Liver (tissue), 9 donors: ENCODE measurements around the gene ABHD3. TPM values are rescaled to one million over a fixed set of nuclear protein-coding genes. Genes with fewer than 3 reads are reported as not detected.

ENCODE experiments used
- DNase-seq: peaks from one replicate; pipeline ENCODE4 v3.0.0-alpha.2; 2017; ENCODE audit warnings: low spot score
- H3K27ac ChIP-seq, 2 donors: one replicate each; pipeline ENCODE4 v1.7.0; 2013; ENCODE audit warnings: inconsistent platforms in 2 of 2, low read length in 2 of 2, control low read depth in 1 of 2, low read depth in 1 of 2, mild to moderate bottlenecking in 1 of 2
- H3K27me3 ChIP-seq, 4 donors: one replicate each; pipeline versions ENCODE4 v1.6.1 to v1.7.0; 2013; ENCODE audit warnings: low read length in 3 of 4, inconsistent platforms in 1 of 4, mild to moderate bottlenecking in 1 of 4, moderate library complexity in 1 of 4; ENCODE audit not compliant: control insufficient read depth in 4 of 4, insufficient read depth in 4 of 4
- H3K36me3 ChIP-seq, 4 donors: one replicate each; pipeline versions ENCODE4 v1.6.1 to v1.7.0; 2013; ENCODE audit warnings: low read length in 3 of 4, mild to moderate bottlenecking in 3 of 4, low read depth in 1 of 4, moderate library complexity in 1 of 4; ENCODE audit not compliant: control insufficient read depth in 4 of 4, insufficient read depth in 3 of 4
- H3K4me1 ChIP-seq, 4 donors: one replicate each; pipeline versions ENCODE4 v1.6.1 to v1.7.0; 2013; ENCODE audit warnings: low read length in 3 of 4, mild to moderate bottlenecking in 3 of 4, moderate library complexity in 1 of 4; ENCODE audit not compliant: control insufficient read depth in 4 of 4, insufficient read depth in 4 of 4
- H3K4me3 ChIP-seq, 3 donors: one replicate each; pipeline versions ENCODE4 v1.6.1 to v1.7.0; 2013; ENCODE audit warnings: low read length in 3 of 3, control low read depth in 1 of 3, low read depth in 1 of 3, mild to moderate bottlenecking in 1 of 3
- H3K9ac ChIP-seq, 2 donors: one replicate each; pipeline ENCODE4 v1.7.0; 2013; ENCODE audit warnings: low read length in 2 of 2, mild to moderate bottlenecking in 2 of 2, moderate library complexity in 2 of 2, control low read depth in 1 of 2, low read depth in 1 of 2
- H3K9me3 ChIP-seq, 4 donors: one replicate each; pipeline versions ENCODE4 v1.6.1 to v1.7.0; 2013; ENCODE audit warnings: low read length in 3 of 4; ENCODE audit not compliant: control insufficient read depth in 4 of 4
- EGR1 ChIP-seq, 2 donors: IDR thresholded peaks; 2 replicates each; pipeline ENCODE4 v1.6.1; 2016 to 2018; ENCODE audit warnings: antibody characterized with exemption in 2 of 2, low read depth in 2 of 2
- FOXA1 ChIP-seq: IDR thresholded peaks from 2 replicates; pipeline ENCODE4 v1.6.1; 2016; ENCODE audit warnings: antibody characterized with exemption
- GABPA ChIP-seq, 2 donors: IDR thresholded peaks in 1 of 2; conservative IDR thresholded peaks in 1 of 2; 2 replicates each; pipeline ENCODE4 v1.6.1; 2016; ENCODE audit warnings: antibody characterized with exemption in 2 of 2, mild to moderate bottlenecking in 1 of 2, moderate library complexity in 1 of 2
- HNF4A ChIP-seq, 2 donors: conservative IDR thresholded peaks; 2 replicates each; pipeline ENCODE4 v1.6.1; 2016; ENCODE audit warnings: antibody characterized with exemption in 2 of 2, mild to moderate bottlenecking in 2 of 2
- HNF4G ChIP-seq: IDR thresholded peaks from 2 replicates; pipeline ENCODE4 v1.6.1; 2016; ENCODE audit warnings: antibody characterized with exemption
- JUND ChIP-seq, 2 donors: IDR thresholded peaks; 2 replicates each; pipeline ENCODE4 v1.6.1; 2016; ENCODE audit warnings: antibody characterized with exemption in 2 of 2
- NR2F2 ChIP-seq: IDR thresholded peaks from 2 replicates; pipeline ENCODE4 v1.6.1; 2016; ENCODE audit warnings: antibody characterized with exemption
- RAD21 ChIP-seq, 2 donors: IDR thresholded peaks; 2 replicates each; pipeline ENCODE4 v1.6.1; 2016; ENCODE audit warnings: antibody characterized with exemption in 2 of 2, mild to moderate bottlenecking in 2 of 2
- SP1 ChIP-seq: IDR thresholded peaks from 2 replicates; pipeline ENCODE4 v1.6.1; 2018; ENCODE audit warnings: antibody characterized with exemption, mild to moderate bottlenecking
- TAF1 ChIP-seq: conservative IDR thresholded peaks from 2 replicates; pipeline ENCODE4 v1.6.1; 2016; ENCODE audit warnings: antibody characterized with exemption, mild to moderate bottlenecking
- WGBS: extraction: QIAGEN DNeasy Blood & Tissue Kit; methylation state at CpG from one replicate; pipeline ENCODE4 v1.1.7; 2013; 5-methylcytosine and 5-hydroxymethylcytosine counted together
- polyA plus RNA-seq, 2 donors: library from polyadenylated mRNA; stranded (reverse) in 1 of 2; unstranded in 1 of 2; fragments of 200-250 nt in 1 of 2; fragments of >200 nt in 1 of 2; fragmentation: Nextera tagmentation in 1 of 2; extraction: Ambion mirVana in 1 of 2; gene quantifications; one replicate each; pipeline versions ENCODE4 v1.2.1 to v1.2.3, GENCODE V29; 2013 to 2015
- total RNA-seq, 2 donors: library from RNA; depleted of rRNA; stranded (reverse); fragments of >200 nt; gene quantifications; one replicate each; pipeline ENCODE4 v1.2.3, GENCODE V29; 2014
- TF ChIP-seq, protein P1 (sequence below): IDR thresholded peaks from 2 replicates; pipeline ENCODE4 v1.6.1; 2016; ENCODE audit warnings: antibody characterized with exemption
- TF ChIP-seq, protein P2 (sequence below): IDR thresholded peaks from 2 replicates; pipeline ENCODE4 v1.6.1; 2016; ENCODE audit warnings: antibody characterized with exemption
- TF ChIP-seq, protein P3 (sequence below): IDR thresholded peaks from 2 replicates; pipeline ENCODE4 v1.6.1; 2016; ENCODE audit warnings: antibody characterized with exemption
- TF ChIP-seq, protein P4 (sequence below): fragments of 150-350 bp; IDR thresholded peaks from 2 replicates; pipeline ENCODE4 v1.5.1; 2017; ENCODE audit warnings: improper control_type of control experiment, low read depth, low read length; ENCODE audit not compliant: missing input control
- TF ChIP-seq, protein P5 (sequence below): IDR thresholded peaks from 2 replicates; pipeline ENCODE4 v1.6.1; 2016; ENCODE audit warnings: antibody characterized with exemption, mild to moderate bottlenecking
- donor health status: healthy.
- donor health status: healthy.
- donor health status: healthy.
- donor health status: healthy.
- donor health status: healthy.

Gene ABHD3
- total and polyA plus RNA-seq, 4 donors = 20.0 to 48.9 (median 33.2) TPM

DNA sequence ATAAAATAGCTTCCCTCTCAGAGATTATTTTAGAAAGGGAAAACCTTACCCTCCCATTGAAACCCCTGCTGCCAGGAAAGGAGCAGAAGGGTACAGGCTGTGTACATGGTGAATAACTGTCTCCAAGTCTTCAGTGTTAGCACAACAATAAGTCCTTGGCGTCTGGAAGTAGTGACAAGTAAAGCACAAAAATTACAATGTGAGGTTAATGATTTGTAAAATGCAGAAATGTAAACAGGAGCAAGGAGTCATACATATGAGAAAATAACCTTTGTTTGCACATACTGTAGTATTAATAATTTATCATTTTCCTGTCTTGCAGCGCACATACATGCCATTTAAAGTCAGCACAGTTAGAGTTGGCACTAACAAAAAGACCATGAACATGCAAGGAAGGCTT lies 40.5 kb downstream of the ABHD3 start:
- Histone ChIP-seq H3K4me1 (peaks cover 0 to 4% (median 1%) of the 10 kb centered on the region in 4 donors), H3K9ac (no peak overlapping the region), H3K27ac (no peak overlapping the region), H3K27me3 (no peaks in the 10 kb centered on the region), H3K36me3 (peaks cover 0 to 5% (median 4%) of the 10 kb centered on the region in 4 donors), H3K4me3 (no peak overlapping the region), H3K9me3 (no peaks in the 10 kb centered on the region)
- DNase-seq = no peak
- TF ChIP-seq, protein P1, sequence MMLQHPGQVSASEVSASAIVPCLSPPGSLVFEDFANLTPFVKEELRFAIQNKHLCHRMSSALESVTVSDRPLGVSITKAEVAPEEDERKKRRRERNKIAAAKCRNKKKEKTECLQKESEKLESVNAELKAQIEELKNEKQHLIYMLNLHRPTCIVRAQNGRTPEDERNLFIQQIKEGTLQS = no peak
- TF ChIP-seq, protein P2, sequence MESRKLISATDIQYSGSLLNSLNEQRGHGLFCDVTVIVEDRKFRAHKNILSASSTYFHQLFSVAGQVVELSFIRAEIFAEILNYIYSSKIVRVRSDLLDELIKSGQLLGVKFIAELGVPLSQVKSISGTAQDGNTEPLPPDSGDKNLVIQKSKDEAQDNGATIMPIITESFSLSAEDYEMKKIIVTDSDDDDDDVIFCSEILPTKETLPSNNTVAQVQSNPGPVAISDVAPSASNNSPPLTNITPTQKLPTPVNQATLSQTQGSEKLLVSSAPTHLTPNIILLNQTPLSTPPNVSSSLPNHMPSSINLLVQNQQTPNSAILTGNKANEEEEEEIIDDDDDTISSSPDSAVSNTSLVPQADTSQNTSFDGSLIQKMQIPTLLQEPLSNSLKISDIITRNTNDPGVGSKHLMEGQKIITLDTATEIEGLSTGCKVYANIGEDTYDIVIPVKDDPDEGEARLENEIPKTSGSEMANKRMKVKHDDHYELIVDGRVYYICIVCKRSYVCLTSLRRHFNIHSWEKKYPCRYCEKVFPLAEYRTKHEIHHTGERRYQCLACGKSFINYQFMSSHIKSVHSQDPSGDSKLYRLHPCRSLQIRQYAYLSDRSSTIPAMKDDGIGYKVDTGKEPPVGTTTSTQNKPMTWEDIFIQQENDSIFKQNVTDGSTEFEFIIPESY = no peak
- TF ChIP-seq FOXA1 (no peak), EGR1 (IDR thresholded peaks at IDR 0.05; ENCODE audit: low read depth in 2 of 2) (no peak), GABPA (IDR thresholded peaks at IDR 0.05 in 1 of 2, conservative IDR thresholded peaks at IDR 0.05 in 1 of 2) (no peak), HNF4G (no peak), TAF1 (no peak), NR2F2 (no peak), RAD21 (IDR thresholded peaks at IDR 0.05) (no peak)
- TF ChIP-seq, protein P3, sequence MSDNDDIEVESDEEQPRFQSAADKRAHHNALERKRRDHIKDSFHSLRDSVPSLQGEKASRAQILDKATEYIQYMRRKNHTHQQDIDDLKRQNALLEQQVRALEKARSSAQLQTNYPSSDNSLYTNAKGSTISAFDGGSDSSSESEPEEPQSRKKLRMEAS = no peak
- TF ChIP-seq, protein P4, sequence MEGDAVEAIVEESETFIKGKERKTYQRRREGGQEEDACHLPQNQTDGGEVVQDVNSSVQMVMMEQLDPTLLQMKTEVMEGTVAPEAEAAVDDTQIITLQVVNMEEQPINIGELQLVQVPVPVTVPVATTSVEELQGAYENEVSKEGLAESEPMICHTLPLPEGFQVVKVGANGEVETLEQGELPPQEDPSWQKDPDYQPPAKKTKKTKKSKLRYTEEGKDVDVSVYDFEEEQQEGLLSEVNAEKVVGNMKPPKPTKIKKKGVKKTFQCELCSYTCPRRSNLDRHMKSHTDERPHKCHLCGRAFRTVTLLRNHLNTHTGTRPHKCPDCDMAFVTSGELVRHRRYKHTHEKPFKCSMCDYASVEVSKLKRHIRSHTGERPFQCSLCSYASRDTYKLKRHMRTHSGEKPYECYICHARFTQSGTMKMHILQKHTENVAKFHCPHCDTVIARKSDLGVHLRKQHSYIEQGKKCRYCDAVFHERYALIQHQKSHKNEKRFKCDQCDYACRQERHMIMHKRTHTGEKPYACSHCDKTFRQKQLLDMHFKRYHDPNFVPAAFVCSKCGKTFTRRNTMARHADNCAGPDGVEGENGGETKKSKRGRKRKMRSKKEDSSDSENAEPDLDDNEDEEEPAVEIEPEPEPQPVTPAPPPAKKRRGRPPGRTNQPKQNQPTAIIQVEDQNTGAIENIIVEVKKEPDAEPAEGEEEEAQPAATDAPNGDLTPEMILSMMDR = no peak
- TF ChIP-seq, protein P5, sequence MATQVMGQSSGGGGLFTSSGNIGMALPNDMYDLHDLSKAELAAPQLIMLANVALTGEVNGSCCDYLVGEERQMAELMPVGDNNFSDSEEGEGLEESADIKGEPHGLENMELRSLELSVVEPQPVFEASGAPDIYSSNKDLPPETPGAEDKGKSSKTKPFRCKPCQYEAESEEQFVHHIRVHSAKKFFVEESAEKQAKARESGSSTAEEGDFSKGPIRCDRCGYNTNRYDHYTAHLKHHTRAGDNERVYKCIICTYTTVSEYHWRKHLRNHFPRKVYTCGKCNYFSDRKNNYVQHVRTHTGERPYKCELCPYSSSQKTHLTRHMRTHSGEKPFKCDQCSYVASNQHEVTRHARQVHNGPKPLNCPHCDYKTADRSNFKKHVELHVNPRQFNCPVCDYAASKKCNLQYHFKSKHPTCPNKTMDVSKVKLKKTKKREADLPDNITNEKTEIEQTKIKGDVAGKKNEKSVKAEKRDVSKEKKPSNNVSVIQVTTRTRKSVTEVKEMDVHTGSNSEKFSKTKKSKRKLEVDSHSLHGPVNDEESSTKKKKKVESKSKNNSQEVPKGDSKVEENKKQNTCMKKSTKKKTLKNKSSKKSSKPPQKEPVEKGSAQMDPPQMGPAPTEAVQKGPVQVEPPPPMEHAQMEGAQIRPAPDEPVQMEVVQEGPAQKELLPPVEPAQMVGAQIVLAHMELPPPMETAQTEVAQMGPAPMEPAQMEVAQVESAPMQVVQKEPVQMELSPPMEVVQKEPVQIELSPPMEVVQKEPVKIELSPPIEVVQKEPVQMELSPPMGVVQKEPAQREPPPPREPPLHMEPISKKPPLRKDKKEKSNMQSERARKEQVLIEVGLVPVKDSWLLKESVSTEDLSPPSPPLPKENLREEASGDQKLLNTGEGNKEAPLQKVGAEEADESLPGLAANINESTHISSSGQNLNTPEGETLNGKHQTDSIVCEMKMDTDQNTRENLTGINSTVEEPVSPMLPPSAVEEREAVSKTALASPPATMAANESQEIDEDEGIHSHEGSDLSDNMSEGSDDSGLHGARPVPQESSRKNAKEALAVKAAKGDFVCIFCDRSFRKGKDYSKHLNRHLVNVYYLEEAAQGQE = no peak
- 83% methylated on average over 2 of the region's 2 CpGs for WGBS

DNA sequence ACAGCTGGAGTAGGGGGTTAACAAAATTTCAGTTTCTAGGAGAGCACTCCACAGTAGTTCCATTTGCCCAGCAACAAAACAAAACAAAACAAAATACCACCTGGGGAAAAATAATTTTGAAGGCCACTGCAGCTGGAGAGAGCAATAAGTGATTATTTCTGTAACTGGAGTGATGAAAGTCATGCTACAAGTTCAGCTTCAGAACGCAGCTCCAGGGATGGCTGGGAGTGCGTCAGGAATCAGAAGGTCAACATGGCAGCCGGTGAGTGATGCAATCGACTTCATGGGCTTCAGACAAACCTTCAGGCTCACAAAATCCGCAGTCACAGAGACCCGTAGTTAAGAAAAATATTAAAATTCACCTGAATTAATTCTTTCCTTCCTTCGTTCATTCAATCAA lies 41.0 kb downstream of the ABHD3 start:
- peaks cover 0 to 5% (median 4%) of the 10 kb centered on the region in 4 donors for H3K36me3 ChIP-seq
- H3K27me3 ChIP-seq = no peaks in the 10 kb centered on the region
- peaks cover 0 to 4% (median 1%) of the 10 kb centered on the region in 4 donors for H3K4me1 ChIP-seq
- no peak overlapping the region for H3K4me3 ChIP-seq
- no peak overlapping the region for H3K27ac ChIP-seq
- H3K9ac ChIP-seq = no peak overlapping the region
- WGBS = 91% methylated on average over 7 of the region's 7 CpGs
- no peaks in the 10 kb centered on the region for H3K9me3 ChIP-seq
- no peak for DNase-seq
- no peak for TF ChIP-seq HNF4G
- TF ChIP-seq, protein P3 = no peak
- no peak for TF ChIP-seq RAD21 (IDR thresholded peaks at IDR 0.05)
- TF ChIP-seq GABPA (IDR thresholded peaks at IDR 0.05 in 1 of 2, conservative IDR thresholded peaks at IDR 0.05 in 1 of 2) = no peak
- TF ChIP-seq FOXA1 = no peak
- TF ChIP-seq TAF1 = no peak
- TF ChIP-seq, protein P1 = no peak
- no peak for TF ChIP-seq SP1
- TF ChIP-seq HNF4A (conservative IDR thresholded peaks at IDR 0.05) = no peak
- no peak for TF ChIP-seq NR2F2
- TF ChIP-seq, protein P5 = no peak
- TF ChIP-seq, protein P4 = no peak
- TF ChIP-seq EGR1 (IDR thresholded peaks at IDR 0.05; ENCODE audit: low read depth in 2 of 2) = no peak
- no peak for TF ChIP-seq JUND (IDR thresholded peaks at IDR 0.05)
